NCI-H1694 (cell line): ENCODE results near the gene BTNL3.
"Not testable (repeated sequence)": the region's sequence is repeated elsewhere in the genome, so short reads cannot be mapped to it uniquely, and the experiment has no call there.

ENCODE experiments used
- DNase-seq: peaks from one replicate; lab custom pipeline; 2025; lab: John Stamatoyannopoulos, UW

BTNL3 gene

GRCh38 chr5:181024245-181025064, 35.8 kb downstream of the BTNL3 start:
- DNase-seq: peak; percentile 44

- no peak for DNase-seq
Observed at GRCh38 chr5:181027452-181028031, 38.9 kb downstream of the BTNL3 start.

- DNase-seq: no peak
Observed at GRCh38 chr5:181028032-181028819, 39.6 kb downstream of the BTNL3 start.

GRCh38 chr5:181031716-181032115, 43.1 kb downstream of the BTNL3 start:
- DNase-seq: no peak

- no peak for DNase-seq
Observed at GRCh38 chr5:181035991-181036815, 47.6 kb downstream of the BTNL3 start.

- no peak for DNase-seq
Observed at GRCh38 chr5:181036816-181037364, 48.2 kb downstream of the BTNL3 start.

GRCh38 chr5:181037365-181037861, 48.8 kb downstream of the BTNL3 start:
- no peak for DNase-seq

- no peak for DNase-seq
Observed at GRCh38 chr5:181039471-181039870, 50.8 kb downstream of the BTNL3 start.

- DNase-seq: no peak
Observed at GRCh38 chr5:181039931-181040630, 51.4 kb downstream of the BTNL3 start, which contains the start of gene BTNL9. BTNL9 (plus strand) TSS chr5:181040266; CDS start chr5:181045490, 5,224 bp downstream.

GRCh38 chr5:181040631-181040945, 51.9 kb downstream of the BTNL3 start:
- DNase-seq: no peak

- no peak for DNase-seq
Observed at GRCh38 chr5:181041043-181041442, 52.4 kb downstream of the BTNL3 start.

- DNase-seq: no peak
Observed at GRCh38 chr5:181042036-181042713, 53.5 kb downstream of the BTNL3 start.

- no peak for DNase-seq
Observed at GRCh38 chr5:181042722-181043121, 54.1 kb downstream of the BTNL3 start.

- DNase-seq: no peak
Observed at GRCh38 chr5:181043285-181044092, 54.8 kb downstream of the BTNL3 start.

- no peak for DNase-seq
Observed at GRCh38 chr5:181044093-181044599, 55.5 kb downstream of the BTNL3 start.

GRCh38 chr5:181044662-181045305, 56.1 kb downstream of the BTNL3 start:
- no peak for DNase-seq

- DNase-seq: no peak
Observed at GRCh38 chr5:181045316-181045715, 56.7 kb downstream of the BTNL3 start.

- DNase-seq: not testable (repeated sequence)
Observed at GRCh38 chr5:181045857-181046256, 57.2 kb downstream of the BTNL3 start.

GRCh38 chr5:181047288-181047687, 58.6 kb downstream of the BTNL3 start:
- no peak for DNase-seq
